MM.1S (cell line): ENCODE data around the gene RAB3IL1.

ENCODE experiments used
- DNase-seq: peaks from one replicate; pipeline ENCODE4 v3.0.0-alpha.2; 2015
- H2AFZ ChIP-seq: fragments of 300-600 bp; sonication (generic); 2 replicates; pipeline ENCODE4 v1.6.0; 2016; ENCODE audit warnings: antibody characterized with exemption, low read length
- H3F3A ChIP-seq: fragments of 300-600 bp; sonication (generic); 2 replicates; pipeline ENCODE4 v1.6.1; 2016; ENCODE audit warnings: mild to moderate bottlenecking, antibody characterized with exemption, low read length, moderate library complexity, mixed read lengths; ENCODE audit not compliant: insufficient read depth
- H3K27ac ChIP-seq: fragments of 300-600 bp; sonication (generic); 2 replicates; pipeline ENCODE4 v1.5.1; 2016; ENCODE audit warnings: mild to moderate bottlenecking, low read length
- H3K27me3 ChIP-seq: fragments of 300-600 bp; sonication (generic); replicated peaks from 2 replicates; pipeline ENCODE4 v1.6.0; 2016; ENCODE audit warnings: low read length; ENCODE audit not compliant: insufficient read depth
- H3K36me3 ChIP-seq: fragments of 300-600 bp; sonication (generic); replicated peaks from 2 replicates; pipeline ENCODE4 v1.6.1; 2016; ENCODE audit warnings: mild to moderate bottlenecking, low read length, mixed read lengths; ENCODE audit not compliant: insufficient read depth
- H3K4me1 ChIP-seq: fragments of 300-600 bp; sonication (generic); 2 replicates; pipeline ENCODE4 v1.6.1; 2016; ENCODE audit warnings: low read length, mixed read lengths
- H3K4me2 ChIP-seq: fragments of 300-600 bp; sonication (generic); 2 replicates; pipeline ENCODE4 v1.6.0; 2016; ENCODE audit warnings: low read depth, low read length
- H3K4me3 ChIP-seq: fragments of 300-600 bp; sonication (generic); 2 replicates; pipeline ENCODE4 v1.5.1; 2016; ENCODE audit warnings: low read length, mixed read lengths
- H3K79me2 ChIP-seq: fragments of 300-600 bp; sonication (generic); 2 replicates; pipeline ENCODE4 v1.6.1; 2016; ENCODE audit warnings: mixed run types, low read length, mixed read lengths
- H3K9ac ChIP-seq: fragments of 300-600 bp; sonication (generic); 2 replicates; pipeline ENCODE4 v1.6.1; 2016; ENCODE audit warnings: low read length, mixed read lengths
- H3K9me2 ChIP-seq: fragments of 300-600 bp; sonication (generic); replicated peaks from 2 replicates; pipeline ENCODE4 v1.6.1; 2016; ENCODE audit warnings: mild to moderate bottlenecking, low read length, mixed read lengths; ENCODE audit not compliant: insufficient read depth
- H3K9me3 ChIP-seq: fragments of 300-600 bp; sonication (generic); replicated peaks from 2 replicates; pipeline ENCODE4 v1.6.1; 2016; ENCODE audit warnings: mild to moderate bottlenecking, low read length, mixed read lengths; ENCODE audit not compliant: insufficient read depth
- H4K20me1 ChIP-seq: fragments of 300-600 bp; sonication (generic); 2 replicates; pipeline ENCODE4 v1.6.1; 2016; ENCODE audit warnings: mild to moderate bottlenecking, low read length, moderate library complexity, mixed read lengths; ENCODE audit not compliant: insufficient read depth
- CTCF ChIP-seq: fragments of 300-600 bp; sonication (generic); IDR thresholded peaks from 2 replicates; pipeline ENCODE4 v1.5.1; 2016; ENCODE audit warnings: antibody characterized with exemption, low read length, mixed read lengths
- EZH2 ChIP-seq: fragments of 300-600 bp; sonication (generic); optimal IDR thresholded peaks from 2 replicates; pipeline ENCODE3; 2017; ENCODE audit warnings: low read depth, mild to moderate bottlenecking, antibody characterized with exemption, low read length, mixed read lengths
- EZH2phosphoT487 ChIP-seq: fragments of 300-600 bp; sonication (generic); IDR thresholded peaks from 2 replicates; pipeline ENCODE4 v1.6.1; 2018; ENCODE audit warnings: antibody characterized with exemption, low read length

Gene RAB3IL1

GRCh38 chr11:61935861-61936260, 18.5 kb upstream of the RAB3IL1 start:
- no peaks in the 10 kb centered on the region for H3K36me3 ChIP-seq
- H4K20me1 ChIP-seq = no peaks in the 10 kb centered on the region
- H3K9me2 ChIP-seq = no peaks in the 10 kb centered on the region
- no peaks in the 10 kb centered on the region for H3K4me1 ChIP-seq
- TF ChIP-seq EZH2 (no peak), CTCF (no peak), EZH2phosphoT487 (no peak)
- no peak overlapping the region for H3K9ac ChIP-seq
- no peaks in the 10 kb centered on the region for H3F3A ChIP-seq
- H3K27ac ChIP-seq = no peak overlapping the region
- H2AFZ ChIP-seq = no peak overlapping the region
- no peak overlapping the region for H3K4me3 ChIP-seq
- DNase-seq = no peak
- peaks cover 13% of the 10 kb centered on the region; the same call in 1 of the 2 replicates for H3K27me3 ChIP-seq
- H3K4me2 ChIP-seq = no peak overlapping the region
- no peaks in the 10 kb centered on the region for H3K9me3 ChIP-seq
- H3K79me2 ChIP-seq = no peaks in the 10 kb centered on the region

- Histone ChIP-seq H3K4me1 (no peaks in the 10 kb centered on the region), H3K79me2 (no peaks in the 10 kb centered on the region), H3K4me2 (no peak overlapping the region), H3K9ac (no peak overlapping the region), H2AFZ (no peak overlapping the region), H3K9me3 (no peaks in the 10 kb centered on the region), H3K9me2 (no peaks in the 10 kb centered on the region), H4K20me1 (no peaks in the 10 kb centered on the region), H3F3A (no peaks in the 10 kb centered on the region), H3K36me3 (no peaks in the 10 kb centered on the region), H3K4me3 (no peak overlapping the region), H3K27me3 (peaks cover under 1% of the 10 kb centered on the region; the same call in 1 of the 2 replicates), H3K27ac (no peak overlapping the region)
- TF ChIP-seq EZH2 (no peak), CTCF (no peak)
- DNase-seq = no peak
These were observed 13.6 kb upstream of the RAB3IL1 start for GRCh38 chr11:61930933-61931332.

GRCh38 chr11:61928606-61929005, 11.2 kb upstream of the RAB3IL1 start:
- peaks cover 4% of the 10 kb centered on the region; the same call in 1 of the 2 replicates for H3K27me3 ChIP-seq
- H3K36me3 ChIP-seq = no peaks in the 10 kb centered on the region
- no peaks in the 10 kb centered on the region for H4K20me1 ChIP-seq
- H3K4me1 ChIP-seq = no peaks in the 10 kb centered on the region
- no peaks in the 10 kb centered on the region for H3K79me2 ChIP-seq
- H3K9me3 ChIP-seq = no peaks in the 10 kb centered on the region
- H3K9me2 ChIP-seq = no peaks in the 10 kb centered on the region
- DNase-seq = no peak
- TF ChIP-seq EZH2 (no peak), CTCF (no peak), EZH2phosphoT487 (no peak)
- no peak overlapping the region for H3K9ac ChIP-seq
- H3K27ac ChIP-seq = no peak overlapping the region
- no peak overlapping the region for H3K4me3 ChIP-seq
- no peak overlapping the region for H3K4me2 ChIP-seq
- no peak overlapping the region for H2AFZ ChIP-seq
- H3F3A ChIP-seq = no peaks in the 10 kb centered on the region
